Astrocyte (in vitro differentiated cells and primary cell): ENCODE results near the gene B3GNT9.

Experiments used
- EZH2 ChIP-seq: IDR thresholded peaks from 2 replicates; pipeline ENCODE4 v1.6.1; 2012; ENCODE audit warnings: mild to moderate bottlenecking, low read length, inconsistent platforms; ENCODE audit not compliant: insufficient read depth
- TF ChIP-seq, protein P1 (sequence below): IDR thresholded peaks from 2 replicates; pipeline ENCODE4 v1.5.1; 2011; ENCODE audit warnings: low read depth, mild to moderate bottlenecking, inconsistent platforms, low read length, moderate library complexity; ENCODE audit not compliant: insufficient read depth

DNA sequence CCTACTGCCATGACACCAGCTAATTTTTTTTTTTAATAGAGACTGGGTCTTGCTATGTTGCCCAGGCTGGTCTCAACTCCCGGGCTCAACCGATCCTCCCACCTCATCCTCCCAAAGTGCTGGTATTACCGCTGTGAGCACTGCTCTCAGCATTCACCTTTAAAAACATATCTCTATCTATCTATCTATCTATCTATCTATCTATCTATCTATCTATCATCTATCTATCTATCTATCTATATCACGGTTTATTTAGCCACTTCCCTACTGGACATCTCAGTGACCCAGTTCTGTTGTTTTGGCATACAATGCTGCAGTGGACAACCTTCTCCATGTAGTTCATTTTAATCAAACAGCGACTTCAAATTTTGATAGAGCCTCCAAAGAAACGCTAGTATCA lies 42.3 kb downstream of the B3GNT9 start:
- TF ChIP-seq, protein P1, sequence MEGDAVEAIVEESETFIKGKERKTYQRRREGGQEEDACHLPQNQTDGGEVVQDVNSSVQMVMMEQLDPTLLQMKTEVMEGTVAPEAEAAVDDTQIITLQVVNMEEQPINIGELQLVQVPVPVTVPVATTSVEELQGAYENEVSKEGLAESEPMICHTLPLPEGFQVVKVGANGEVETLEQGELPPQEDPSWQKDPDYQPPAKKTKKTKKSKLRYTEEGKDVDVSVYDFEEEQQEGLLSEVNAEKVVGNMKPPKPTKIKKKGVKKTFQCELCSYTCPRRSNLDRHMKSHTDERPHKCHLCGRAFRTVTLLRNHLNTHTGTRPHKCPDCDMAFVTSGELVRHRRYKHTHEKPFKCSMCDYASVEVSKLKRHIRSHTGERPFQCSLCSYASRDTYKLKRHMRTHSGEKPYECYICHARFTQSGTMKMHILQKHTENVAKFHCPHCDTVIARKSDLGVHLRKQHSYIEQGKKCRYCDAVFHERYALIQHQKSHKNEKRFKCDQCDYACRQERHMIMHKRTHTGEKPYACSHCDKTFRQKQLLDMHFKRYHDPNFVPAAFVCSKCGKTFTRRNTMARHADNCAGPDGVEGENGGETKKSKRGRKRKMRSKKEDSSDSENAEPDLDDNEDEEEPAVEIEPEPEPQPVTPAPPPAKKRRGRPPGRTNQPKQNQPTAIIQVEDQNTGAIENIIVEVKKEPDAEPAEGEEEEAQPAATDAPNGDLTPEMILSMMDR = no peak
- TF ChIP-seq EZH2 = no peak
